ENCODE measurements around the gene PSMA1.

PSMA1 gene

DNA sequence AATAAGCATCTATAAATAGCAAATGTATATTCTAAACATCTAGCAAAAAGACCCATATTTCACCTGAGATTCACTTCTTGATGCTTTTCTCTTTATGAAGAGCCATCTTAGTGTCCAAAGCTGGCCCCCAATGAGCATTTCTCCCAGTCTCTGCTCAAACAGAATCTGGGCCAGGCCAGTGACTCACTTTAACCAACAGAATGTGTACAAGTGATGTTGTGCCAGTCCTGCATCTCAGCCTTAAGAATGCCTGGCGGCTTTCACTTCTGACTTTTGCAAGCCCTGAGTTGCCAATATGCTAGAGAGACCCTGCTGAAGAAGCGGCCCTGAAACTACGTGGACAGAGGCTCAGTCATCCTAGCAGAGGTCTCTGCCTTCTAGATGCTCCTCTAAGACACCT, 13.7 kb downstream of the PSMA1 start:
- DNase-seq (ENCODE audit: low spot score) (no peak), ATAC-seq (ENCODE audit: low read depth) (no peak)
- Histone ChIP-seq H3K9me3 (ENCODE audit: severe bottlenecking) (no peaks in the 10 kb centered on the region), H3K36me3 (ENCODE audit: low read depth) (peaks cover 70% of the 10 kb centered on the region), H3K4me3 (ENCODE audit: severe bottlenecking) (no peak overlapping the region), H3K27me3 (ENCODE audit: insufficient read depth, poor library complexity, severe bottlenecking) (no peaks in the 10 kb centered on the region), H3K27ac (ENCODE audit: poor library complexity, severe bottlenecking) (no peak overlapping the region), H3K4me1 (ENCODE audit: insufficient read depth, poor library complexity, severe bottlenecking) (no peaks in the 10 kb centered on the region)
- TF ChIP-seq, protein P1, sequence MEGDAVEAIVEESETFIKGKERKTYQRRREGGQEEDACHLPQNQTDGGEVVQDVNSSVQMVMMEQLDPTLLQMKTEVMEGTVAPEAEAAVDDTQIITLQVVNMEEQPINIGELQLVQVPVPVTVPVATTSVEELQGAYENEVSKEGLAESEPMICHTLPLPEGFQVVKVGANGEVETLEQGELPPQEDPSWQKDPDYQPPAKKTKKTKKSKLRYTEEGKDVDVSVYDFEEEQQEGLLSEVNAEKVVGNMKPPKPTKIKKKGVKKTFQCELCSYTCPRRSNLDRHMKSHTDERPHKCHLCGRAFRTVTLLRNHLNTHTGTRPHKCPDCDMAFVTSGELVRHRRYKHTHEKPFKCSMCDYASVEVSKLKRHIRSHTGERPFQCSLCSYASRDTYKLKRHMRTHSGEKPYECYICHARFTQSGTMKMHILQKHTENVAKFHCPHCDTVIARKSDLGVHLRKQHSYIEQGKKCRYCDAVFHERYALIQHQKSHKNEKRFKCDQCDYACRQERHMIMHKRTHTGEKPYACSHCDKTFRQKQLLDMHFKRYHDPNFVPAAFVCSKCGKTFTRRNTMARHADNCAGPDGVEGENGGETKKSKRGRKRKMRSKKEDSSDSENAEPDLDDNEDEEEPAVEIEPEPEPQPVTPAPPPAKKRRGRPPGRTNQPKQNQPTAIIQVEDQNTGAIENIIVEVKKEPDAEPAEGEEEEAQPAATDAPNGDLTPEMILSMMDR (IDR thresholded peaks at IDR 0.05; ENCODE audit: poor library complexity, severe bottlenecking): no peak

GRCh38 chr11:14503023-14503422, 17.2 kb downstream of the PSMA1 start:
- H3K9me3 ChIP-seq (ENCODE audit: severe bottlenecking): no peaks in the 10 kb centered on the region
- TF ChIP-seq, protein P1 (IDR thresholded peaks at IDR 0.05; ENCODE audit: poor library complexity, severe bottlenecking): no peak
- H3K4me3 ChIP-seq (ENCODE audit: severe bottlenecking): no peak overlapping the region
- peaks cover 47% of the 10 kb centered on the region for H3K36me3 ChIP-seq (ENCODE audit: low read depth)
- ATAC-seq (ENCODE audit: low read depth) (no peak), DNase-seq (ENCODE audit: low spot score) (no peak)
- H3K27me3 ChIP-seq (ENCODE audit: insufficient read depth, poor library complexity, severe bottlenecking): no peaks in the 10 kb centered on the region
- no peak overlapping the region for H3K27ac ChIP-seq (ENCODE audit: poor library complexity, severe bottlenecking)
- peaks cover 5% of the 10 kb centered on the region for H3K4me1 ChIP-seq (ENCODE audit: insufficient read depth, poor library complexity, severe bottlenecking)

DNA sequence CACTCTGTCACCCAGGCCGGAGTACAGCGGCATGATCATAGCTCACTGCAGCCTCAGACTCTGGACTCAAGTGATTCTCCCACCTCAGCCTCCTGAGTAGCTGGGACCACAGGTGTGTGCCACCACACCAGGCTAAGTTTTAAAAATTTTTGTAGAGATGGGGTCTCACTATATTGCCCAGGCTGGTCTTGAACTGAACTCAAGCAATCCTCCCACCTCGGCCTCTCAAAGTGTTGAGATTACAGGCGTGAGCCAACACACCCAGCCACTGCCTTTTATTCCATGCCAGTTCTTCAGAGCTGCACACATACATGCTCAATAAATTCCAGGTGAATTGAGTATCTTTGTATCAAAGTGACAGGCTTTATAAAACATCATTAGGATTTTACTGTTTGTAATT, 18.1 kb downstream of the PSMA1 start:
- no peaks in the 10 kb centered on the region for H3K27me3 ChIP-seq (ENCODE audit: insufficient read depth, poor library complexity, severe bottlenecking)
- no peaks in the 10 kb centered on the region for H3K9me3 ChIP-seq (ENCODE audit: severe bottlenecking)
- H3K27ac ChIP-seq (ENCODE audit: poor library complexity, severe bottlenecking): no peak overlapping the region
- no peak overlapping the region for H3K4me3 ChIP-seq (ENCODE audit: severe bottlenecking)
- TF ChIP-seq, protein P1 (IDR thresholded peaks at IDR 0.05; ENCODE audit: poor library complexity, severe bottlenecking): no peak
- H3K36me3 ChIP-seq (ENCODE audit: low read depth): peaks cover 47% of the 10 kb centered on the region
- ATAC-seq (ENCODE audit: low read depth) (no peak), DNase-seq (ENCODE audit: low spot score) (no peak)
- H3K4me1 ChIP-seq (ENCODE audit: insufficient read depth, poor library complexity, severe bottlenecking): peaks cover 9% of the 10 kb centered on the region

DNA sequence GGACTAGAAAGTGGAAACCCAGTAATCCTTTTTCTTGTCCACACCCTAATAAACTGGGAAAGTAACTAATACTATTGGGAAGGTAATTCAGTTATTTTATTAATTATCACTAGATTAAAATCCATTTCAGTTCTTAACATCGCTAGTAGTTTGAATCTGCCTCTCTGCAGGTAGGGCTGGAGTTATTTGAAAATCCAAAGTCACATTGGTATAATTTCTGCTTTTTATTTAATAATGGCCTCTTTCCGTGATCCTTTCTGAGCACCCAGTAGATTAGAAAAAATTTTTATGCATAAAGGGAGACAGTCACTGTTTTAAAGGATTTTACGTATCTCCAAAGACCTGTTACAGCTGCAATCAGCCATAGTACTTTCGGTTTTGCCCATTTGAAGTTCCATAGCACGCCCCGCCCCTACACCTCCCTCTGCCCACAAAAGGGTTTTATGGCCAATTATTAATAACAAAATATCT, 20.0 kb downstream of the PSMA1 start:
- peak overlapping the region; percentile 64 for H3K4me3 ChIP-seq (ENCODE audit: severe bottlenecking)
- peaks cover 12% of the 10 kb centered on the region for H3K4me1 ChIP-seq (ENCODE audit: insufficient read depth, poor library complexity, severe bottlenecking)
- H3K36me3 ChIP-seq (ENCODE audit: low read depth): peaks cover 47% of the 10 kb centered on the region
- no peak for DNase-seq (ENCODE audit: low spot score)
- peak; percentile 59 for ATAC-seq (ENCODE audit: low read depth)
- no peaks in the 10 kb centered on the region for H3K9me3 ChIP-seq (ENCODE audit: severe bottlenecking)
- TF ChIP-seq, protein P1 (IDR thresholded peaks at IDR 0.05; ENCODE audit: poor library complexity, severe bottlenecking): no peak
- no peaks in the 10 kb centered on the region for H3K27me3 ChIP-seq (ENCODE audit: insufficient read depth, poor library complexity, severe bottlenecking)
- H3K27ac ChIP-seq (ENCODE audit: poor library complexity, severe bottlenecking): peak overlapping the region; percentile 52

- TF ChIP-seq, protein P1 (IDR thresholded peaks at IDR 0.05; ENCODE audit: poor library complexity, severe bottlenecking): no peak
- Histone ChIP-seq H3K4me1 (ENCODE audit: insufficient read depth, poor library complexity, severe bottlenecking) (peaks cover 12% of the 10 kb centered on the region), H3K36me3 (ENCODE audit: low read depth) (peaks cover 47% of the 10 kb centered on the region), H3K27ac (ENCODE audit: poor library complexity, severe bottlenecking) (peak within 1 kb of the TSS; percentile 52), H3K9me3 (ENCODE audit: severe bottlenecking) (no peaks in the 10 kb centered on the region), H3K27me3 (ENCODE audit: insufficient read depth, poor library complexity, severe bottlenecking) (no peaks in the 10 kb centered on the region), H3K4me3 (ENCODE audit: severe bottlenecking) (peak within 1 kb of the TSS; percentile 64)
- DNase-seq (ENCODE audit: low spot score) (peak; percentile 93), ATAC-seq (ENCODE audit: low read depth) (peak; percentile 92)
Measured at GRCh38 chr11:14499560-14500180, 20.5 kb downstream of the PSMA1 start, which contains the start of gene COPB1. TSS of gene COPB1 (minus strand) at chr11:14499811. CDS start at chr11:14498928, 883 bp downstream.
